T-helper 17 cell (primary cell): ENCODE measurements around the gene CERT1. TPM values are rescaled to one million over a fixed set of nuclear protein-coding genes. Genes with fewer than 3 reads are reported as not detected.

Source experiments
- ATAC-seq: fragments of 150-1000 bp; cut with Tn5 transposase; 2 replicates; pipeline ENCODE4 v1.10.0; 2021; ENCODE audit warnings: mild to moderate bottlenecking, moderate library complexity
- DNase-seq, 3 donors: peaks; one replicate each; pipeline versions ENCODE4 v3.0.0 to v3.0.0-alpha.2; 2020 to 2021
- H3K9me3 ChIP-seq: one replicate; pipeline ENCODE4 v1.7.0; 2013; ENCODE audit warnings: low read length, mild to moderate bottlenecking; ENCODE audit not compliant: control insufficient read depth, poor library complexity, severe bottlenecking
- H3K27ac Mint-ChIP-seq: one replicate; pipeline ENCODE4 v1.8.0; 2022; ENCODE audit warnings: mild to moderate bottlenecking, moderate library complexity, mixed read lengths
- H3K27me3 Mint-ChIP-seq: one replicate; pipeline ENCODE4 v1.8.0; 2022; ENCODE audit warnings: mixed read lengths
- H3K36me3 Mint-ChIP-seq: one replicate; pipeline ENCODE4 v1.8.0; 2022; ENCODE audit warnings: low read depth, mixed read lengths
- H3K4me1 Mint-ChIP-seq: one replicate; pipeline ENCODE4 v1.8.0; 2022; ENCODE audit warnings: mild to moderate bottlenecking, mixed read lengths
- H3K4me3 Mint-ChIP-seq: one replicate; pipeline ENCODE4 v1.8.0; 2022; ENCODE audit warnings: mild to moderate bottlenecking, moderate library complexity, mixed read lengths
- total RNA-seq, 4 donors: library from RNA in 2 of 4; stranded (reverse) in 2 of 4; gene quantifications; one replicate each; pipeline ENCODE4 v1.2.3 and lab custom pipeline; 2022 to 2026

Gene CERT1
- total RNA-seq, 2 donors from 2014 or later: 29.9 to 37.2 TPM

DNA sequence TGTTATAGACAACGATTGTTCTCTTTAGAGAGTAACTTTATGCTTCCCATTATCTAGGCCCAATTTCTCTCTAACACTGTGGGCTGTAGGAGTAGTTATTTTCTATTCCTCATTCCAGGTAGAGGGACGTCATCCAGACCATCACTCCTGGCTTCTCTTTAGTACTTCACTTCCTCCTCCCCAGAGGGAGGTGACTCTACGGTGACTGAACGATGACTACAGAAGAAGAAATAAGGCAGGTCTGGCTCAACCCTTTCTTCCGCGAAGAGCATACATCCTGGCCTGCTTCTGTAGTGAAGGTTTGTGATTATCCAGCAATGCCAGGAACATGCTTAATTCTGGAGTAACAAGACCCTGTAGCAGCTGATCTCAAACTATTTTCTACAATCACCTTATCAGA is 123.6 kb downstream of the CERT1 start:
- no peak for ATAC-seq
- no peak overlapping the region for H3K4me3 Mint-ChIP-seq
- H3K36me3 Mint-ChIP-seq: no peaks in the 10 kb centered on the region

DNA sequence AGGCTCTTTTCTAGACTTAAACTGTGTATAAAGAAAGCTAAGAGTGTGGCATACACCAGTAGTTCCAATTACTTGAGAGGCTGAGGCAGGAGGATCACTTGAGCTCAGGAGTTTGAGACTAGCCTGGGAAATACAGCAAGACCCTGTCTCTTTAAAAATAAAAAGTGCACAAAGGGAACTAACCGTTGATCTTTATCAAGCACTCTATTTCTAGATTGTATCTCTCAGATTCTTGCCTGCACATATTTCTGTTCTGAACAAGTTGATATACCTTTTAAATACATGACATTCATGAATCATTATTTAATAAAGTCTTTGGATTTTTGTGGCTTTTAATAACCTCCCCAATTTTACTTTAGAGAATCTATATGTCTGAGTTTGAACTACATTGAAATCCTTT is 127.2 kb downstream of the CERT1 start:
- H3K4me1 Mint-ChIP-seq: no peaks in the 10 kb centered on the region
- H3K36me3 Mint-ChIP-seq: no peaks in the 10 kb centered on the region
- H3K27ac Mint-ChIP-seq: peak overlapping the region; percentile 37

More for the DNA sequence above, 123.6 kb downstream of the CERT1 start:
- no peak for DNase-seq
- H3K9me3 ChIP-seq: no peaks in the 10 kb centered on the region
- no peaks in the 10 kb centered on the region for H3K27me3 Mint-ChIP-seq
- H3K27ac Mint-ChIP-seq: no peak overlapping the region
- peaks cover 3% of the 10 kb centered on the region for H3K4me1 Mint-ChIP-seq

GRCh38 chr5:75381456-75381855 is 130.0 kb downstream of the CERT1 start:
- no peak for DNase-seq
- ATAC-seq: no peak
- Mint-ChIP-seq H3K4me1 (no peaks in the 10 kb centered on the region), H3K27me3 (no peaks in the 10 kb centered on the region), H3K27ac (no peak overlapping the region), H3K4me3 (no peak overlapping the region), H3K36me3 (peaks cover 2% of the 10 kb centered on the region)
- no peaks in the 10 kb centered on the region for H3K9me3 ChIP-seq

More for the DNA sequence above, 127.2 kb downstream of the CERT1 start:
- no peak for ATAC-seq
- no peaks in the 10 kb centered on the region for H3K27me3 Mint-ChIP-seq
- H3K9me3 ChIP-seq: no peaks in the 10 kb centered on the region
- H3K4me3 Mint-ChIP-seq: no peak overlapping the region
- DNase-seq: no peak

DNA sequence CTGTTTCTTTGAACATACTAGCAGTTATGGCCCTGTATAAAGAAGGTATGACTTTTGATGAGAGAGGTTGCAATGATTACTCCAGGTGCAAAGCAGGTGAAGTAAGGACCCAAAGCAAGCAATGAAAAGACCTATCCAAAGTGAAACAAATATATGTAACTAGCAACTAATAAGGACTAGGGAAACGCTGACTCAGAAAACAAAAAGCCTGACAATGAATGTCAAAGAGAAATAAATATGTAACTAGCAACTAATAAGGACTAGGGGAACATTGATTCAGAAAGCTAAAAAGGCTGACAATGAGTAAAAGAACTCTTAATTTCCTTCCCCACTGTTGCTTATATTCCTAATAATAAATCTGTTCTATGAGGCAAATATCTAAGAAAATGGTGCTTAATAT is 131.3 kb downstream of the CERT1 start:
- ATAC-seq: no peak
- H3K9me3 ChIP-seq: no peaks in the 10 kb centered on the region
- Mint-ChIP-seq H3K27ac (peak overlapping the region; percentile 29), H3K4me3 (no peak overlapping the region), H3K36me3 (peaks cover 4% of the 10 kb centered on the region), H3K27me3 (no peaks in the 10 kb centered on the region), H3K4me1 (no peaks in the 10 kb centered on the region)
- DNase-seq: no peak

GRCh38 chr5:75375414-75375813 is 136.0 kb downstream of the CERT1 start:
- no peaks in the 10 kb centered on the region for H3K9me3 ChIP-seq
- no peaks in the 10 kb centered on the region for H3K27me3 Mint-ChIP-seq
- ATAC-seq: no peak
- no peak overlapping the region for H3K27ac Mint-ChIP-seq
- no peak overlapping the region for H3K4me3 Mint-ChIP-seq
- H3K4me1 Mint-ChIP-seq: peaks cover 2% of the 10 kb centered on the region
- no peak for DNase-seq
- H3K36me3 Mint-ChIP-seq: peaks cover 7% of the 10 kb centered on the region

DNA sequence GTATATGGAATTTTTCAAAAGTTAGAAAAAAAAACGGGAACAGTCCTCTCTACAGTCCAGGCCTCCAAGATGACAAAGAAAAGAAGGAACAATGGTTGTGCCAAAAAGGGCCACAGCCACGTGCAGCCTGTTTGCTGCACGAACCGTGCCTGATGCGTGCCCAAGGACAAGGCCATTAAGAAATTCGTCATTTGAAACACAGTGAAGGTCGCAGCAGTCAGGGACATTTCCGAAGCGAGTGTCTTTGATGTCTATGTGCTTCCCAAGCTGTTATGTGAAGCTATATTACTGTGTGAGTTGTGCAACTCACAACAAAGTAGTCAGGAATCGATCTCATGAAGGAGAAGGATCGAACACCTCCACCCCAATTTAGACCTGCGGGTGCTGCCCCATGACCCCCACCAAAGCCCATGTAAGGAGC is 137.0 kb downstream of the CERT1 start:
- Mint-ChIP-seq H3K4me1 (peaks cover 2% of the 10 kb centered on the region), H3K27me3 (no peaks in the 10 kb centered on the region), H3K27ac (no peak overlapping the region), H3K4me3 (peak overlapping the region; percentile 28), H3K36me3 (peaks cover 7% of the 10 kb centered on the region)
- DNase-seq (no peak), ATAC-seq (no peak)
- no peaks in the 10 kb centered on the region for H3K9me3 ChIP-seq

DNA sequence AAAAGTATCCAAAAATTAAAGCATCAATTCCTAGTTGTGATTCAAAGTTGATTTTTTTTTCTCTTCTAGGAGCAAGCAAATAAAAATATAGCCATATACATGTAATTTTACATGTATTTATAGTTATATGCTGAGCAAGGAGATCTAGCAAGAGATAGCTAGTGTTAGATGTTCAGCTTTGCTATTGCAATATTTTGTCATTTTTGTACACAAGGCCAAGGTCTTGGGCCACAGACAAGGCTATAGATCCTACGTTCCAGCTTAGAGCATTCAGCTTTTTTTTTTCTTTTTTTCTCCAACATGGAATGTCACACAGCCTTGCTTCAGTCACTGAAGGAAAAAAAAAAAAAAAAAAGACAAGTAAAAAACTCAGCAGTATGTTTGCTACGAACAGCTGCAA is 137.6 kb downstream of the CERT1 start:
- no peak for DNase-seq
- Mint-ChIP-seq H3K4me3 (no peak overlapping the region), H3K4me1 (peaks cover 2% of the 10 kb centered on the region), H3K36me3 (peaks cover 7% of the 10 kb centered on the region), H3K27ac (no peak overlapping the region), H3K27me3 (no peaks in the 10 kb centered on the region)
- H3K9me3 ChIP-seq: no peaks in the 10 kb centered on the region
- no peak for ATAC-seq

GRCh38 chr5:75368391-75368790 is 143.0 kb downstream of the CERT1 start:
- peaks cover 11% of the 10 kb centered on the region for H3K4me1 Mint-ChIP-seq
- H3K36me3 Mint-ChIP-seq: no peaks in the 10 kb centered on the region
- no peak for DNase-seq
- no peaks in the 10 kb centered on the region for H3K9me3 ChIP-seq
- no peaks in the 10 kb centered on the region for H3K27me3 Mint-ChIP-seq
- no peak overlapping the region for H3K27ac Mint-ChIP-seq
- no peak overlapping the region for H3K4me3 Mint-ChIP-seq
- no peak for ATAC-seq

GRCh38 chr5:75367401-75367800 is 144.0 kb downstream of the CERT1 start:
- H3K9me3 ChIP-seq: no peaks in the 10 kb centered on the region
- Mint-ChIP-seq H3K27me3 (no peaks in the 10 kb centered on the region), H3K36me3 (no peaks in the 10 kb centered on the region), H3K4me1 (peaks cover 11% of the 10 kb centered on the region), H3K27ac (no peak overlapping the region), H3K4me3 (no peak overlapping the region)
- ATAC-seq (no peak), DNase-seq (no peak)

DNA sequence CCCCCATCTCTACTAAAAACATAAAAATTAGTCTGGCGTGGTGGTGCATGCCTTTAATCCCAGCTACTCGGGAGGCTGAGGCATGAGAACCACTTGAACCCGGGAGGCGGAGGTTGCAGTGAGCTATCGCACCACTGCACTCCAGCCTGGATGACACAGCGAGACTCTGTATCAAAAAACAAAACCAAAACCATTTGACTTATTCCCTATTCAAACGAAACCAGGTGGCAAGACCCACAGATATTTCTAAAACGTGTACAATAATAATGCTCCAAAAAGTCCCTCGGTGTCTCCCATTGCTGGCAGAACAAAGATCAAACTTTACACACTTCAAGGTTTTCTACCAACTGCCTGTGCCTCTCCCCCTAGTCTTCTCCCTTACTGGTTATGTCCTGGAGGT is 144.6 kb downstream of the CERT1 start:
- Mint-ChIP-seq H3K27ac (no peak overlapping the region), H3K27me3 (no peaks in the 10 kb centered on the region), H3K36me3 (no peaks in the 10 kb centered on the region), H3K4me3 (no peak overlapping the region), H3K4me1 (peaks cover 11% of the 10 kb centered on the region)
- ATAC-seq (no peak), DNase-seq (no peak)
- no peaks in the 10 kb centered on the region for H3K9me3 ChIP-seq

DNA sequence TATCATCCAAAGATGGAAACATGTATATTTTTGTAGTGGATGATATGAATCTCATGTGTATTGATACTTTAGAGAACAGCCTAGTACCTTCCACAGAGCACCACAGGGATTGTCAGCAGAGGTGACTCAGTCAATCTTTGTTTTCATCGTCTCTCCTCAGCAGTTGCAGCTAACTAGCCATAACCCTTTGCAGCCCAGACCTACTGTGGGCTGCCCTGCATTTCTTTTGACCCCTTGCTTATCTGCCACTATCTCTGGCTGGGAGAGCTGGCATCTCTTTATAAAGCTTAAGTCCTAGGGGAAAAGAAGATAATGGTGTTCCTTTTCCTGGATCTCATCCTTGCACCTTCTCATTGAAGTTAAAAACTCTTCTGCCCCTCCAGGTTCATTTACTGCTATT is 145.7 kb downstream of the CERT1 start:
- H3K9me3 ChIP-seq: no peaks in the 10 kb centered on the region
- H3K4me1 Mint-ChIP-seq: peaks cover 9% of the 10 kb centered on the region
- no peak overlapping the region for H3K4me3 Mint-ChIP-seq
- ATAC-seq: no peak
- DNase-seq: no peak
- H3K27ac Mint-ChIP-seq: no peak overlapping the region
- H3K36me3 Mint-ChIP-seq: no peaks in the 10 kb centered on the region
- H3K27me3 Mint-ChIP-seq: no peaks in the 10 kb centered on the region

DNA sequence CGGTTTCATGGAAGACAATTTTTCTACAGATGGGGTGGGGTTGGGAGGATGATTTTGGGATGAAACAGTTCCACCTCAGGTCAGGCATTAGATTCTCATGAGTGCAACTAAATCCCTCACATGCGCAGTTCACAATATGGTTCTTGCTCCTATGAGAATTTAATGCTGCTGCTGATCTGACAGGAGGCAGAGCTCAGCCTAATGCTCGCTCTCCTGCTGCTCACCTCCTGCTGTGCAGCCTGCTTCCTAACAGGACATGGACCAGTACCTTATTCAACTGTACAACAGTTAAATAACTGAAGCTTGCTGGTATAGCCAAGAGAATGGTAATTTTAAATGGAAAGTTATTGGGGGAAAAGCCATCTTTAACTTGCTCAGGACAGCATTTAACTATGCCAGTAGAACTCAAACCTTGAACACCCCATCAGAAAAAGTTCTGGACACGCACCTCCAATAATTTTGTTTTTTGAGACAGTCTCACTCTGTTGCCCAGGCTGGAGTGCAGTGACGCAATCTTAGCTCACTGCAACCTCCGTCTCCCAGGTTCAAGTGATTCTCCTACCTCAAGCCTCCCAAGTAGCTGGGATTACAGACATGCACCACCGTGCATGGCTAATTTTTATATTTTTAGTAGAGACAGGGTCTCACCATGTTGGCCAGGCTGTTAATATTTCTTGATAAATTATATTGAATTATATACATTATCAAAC is 146.7 kb downstream of the CERT1 start:
- no peak for DNase-seq

GRCh38 chr5:75363726-75364495 is 147.5 kb downstream of the CERT1 start:
- DNase-seq (no peak), ATAC-seq (no peak)
- H3K27ac Mint-ChIP-seq: peak overlapping the region; percentile 32
- H3K4me1 Mint-ChIP-seq: peaks cover 9% of the 10 kb centered on the region
- no peaks in the 10 kb centered on the region for H3K9me3 ChIP-seq
- H3K4me3 Mint-ChIP-seq: no peak overlapping the region
- no peaks in the 10 kb centered on the region for H3K27me3 Mint-ChIP-seq
- H3K36me3 Mint-ChIP-seq: no peaks in the 10 kb centered on the region

More for the DNA sequence above, 146.7 kb downstream of the CERT1 start:
- peaks cover 9% of the 10 kb centered on the region for H3K4me1 Mint-ChIP-seq
- no peak for ATAC-seq
- no peak overlapping the region for H3K27ac Mint-ChIP-seq
- H3K27me3 Mint-ChIP-seq: no peaks in the 10 kb centered on the region
- H3K36me3 Mint-ChIP-seq: no peaks in the 10 kb centered on the region
- no peak overlapping the region for H3K4me3 Mint-ChIP-seq
- no peaks in the 10 kb centered on the region for H3K9me3 ChIP-seq

DNA sequence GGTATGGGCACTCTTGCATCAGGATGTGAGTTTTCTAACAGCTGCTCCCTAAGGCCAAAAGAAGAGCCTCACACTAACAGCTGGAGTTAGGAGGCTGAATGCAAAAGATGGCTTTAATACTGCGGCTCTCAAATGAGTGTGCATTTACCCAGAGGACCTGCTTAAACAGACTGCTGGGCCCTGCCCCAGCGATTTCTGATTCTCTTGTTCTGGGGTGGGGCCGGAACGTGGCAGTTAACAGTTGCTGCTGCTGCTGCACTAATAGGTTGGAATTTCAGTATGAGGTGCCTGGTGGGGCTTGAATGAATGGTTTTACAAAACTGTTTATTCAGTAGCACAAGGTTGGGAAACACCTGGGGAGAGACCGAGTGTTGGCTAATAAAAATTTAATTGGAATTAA is 148.3 kb downstream of the CERT1 start:
- no peaks in the 10 kb centered on the region for H3K9me3 ChIP-seq
- Mint-ChIP-seq H3K36me3 (no peaks in the 10 kb centered on the region), H3K27ac (peak overlapping the region; percentile 53), H3K4me1 (peaks cover 9% of the 10 kb centered on the region), H3K4me3 (no peak overlapping the region), H3K27me3 (no peaks in the 10 kb centered on the region)
- no peak for DNase-seq
- ATAC-seq: no peak
